NCI-H2107 treated with DMSO at 0.1 percent for 48 hours (cell line): ENCODE data around the gene INPP5D.
"Not testable (repeated sequence)": the region's sequence is repeated elsewhere in the genome, so short reads cannot be mapped to it uniquely, and the experiment has no call there.

Source experiments
- DNase-seq: peaks from one replicate; lab custom pipeline; 2025; ENCODE audit not compliant: unreplicated experiment; lab: John Stamatoyannopoulos, UW

Gene INPP5D

DNA sequence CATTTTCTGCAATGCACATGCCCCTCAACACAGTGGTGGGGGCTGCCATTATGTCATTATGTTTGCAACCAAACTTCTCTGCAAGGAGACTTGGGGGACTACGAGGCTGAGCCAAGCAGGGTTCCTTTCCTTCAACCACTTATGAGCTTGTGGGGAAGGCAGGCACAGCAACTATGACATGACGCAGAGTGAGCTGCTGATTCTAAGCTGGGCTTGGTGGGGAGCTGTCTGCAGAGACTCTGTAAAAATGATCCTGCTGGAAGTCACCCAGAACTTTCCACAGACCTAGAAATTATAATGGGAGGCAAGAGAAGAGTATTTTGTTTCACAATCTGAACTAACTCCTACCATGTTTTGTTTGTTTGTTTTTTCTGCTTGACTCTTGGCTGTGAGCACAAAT, 55.6 kb downstream of the INPP5D start:
- DNase-seq, result no peak

DNA sequence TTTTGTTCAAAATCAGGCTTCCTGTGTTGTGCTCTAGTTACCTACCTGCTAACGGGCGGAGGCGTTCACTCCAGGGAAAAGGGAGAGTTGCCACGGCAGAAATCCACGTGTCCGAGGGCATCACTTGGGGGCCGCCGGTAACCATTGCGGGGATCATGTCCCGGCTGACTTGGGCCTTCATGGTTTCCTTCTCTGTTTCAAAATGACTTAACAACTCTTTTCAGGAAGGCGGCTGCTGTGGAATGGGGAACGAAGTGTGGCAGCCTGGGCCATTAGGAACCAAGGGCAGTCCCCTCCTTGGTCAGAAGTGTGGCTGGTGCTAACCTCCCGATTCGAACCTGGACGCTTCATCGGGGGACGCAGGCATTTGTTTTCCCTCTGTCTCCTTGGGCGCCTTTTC, 56.8 kb downstream of the INPP5D start:
- no peak for DNase-seq

DNA sequence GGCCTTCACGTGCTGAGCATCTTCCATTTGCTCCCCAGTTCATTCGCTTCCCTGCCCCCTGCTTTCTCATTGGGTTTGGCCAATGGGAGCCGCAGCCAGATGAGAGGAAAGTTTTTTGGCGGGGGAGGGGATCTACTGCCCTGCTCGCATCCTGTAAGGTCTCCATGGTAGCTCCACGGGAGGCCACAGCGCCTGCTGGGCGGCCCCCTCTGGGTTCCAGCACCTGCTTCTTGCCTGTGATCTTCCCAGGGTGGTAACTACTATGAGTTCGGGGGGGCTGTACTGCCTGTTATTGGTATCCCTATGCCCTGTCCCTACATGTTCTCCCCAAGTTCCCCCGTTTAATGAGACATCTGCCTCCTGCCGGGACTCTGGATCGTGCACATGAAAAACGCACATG, 57.2 kb downstream of the INPP5D start:
- no peak for DNase-seq

DNA sequence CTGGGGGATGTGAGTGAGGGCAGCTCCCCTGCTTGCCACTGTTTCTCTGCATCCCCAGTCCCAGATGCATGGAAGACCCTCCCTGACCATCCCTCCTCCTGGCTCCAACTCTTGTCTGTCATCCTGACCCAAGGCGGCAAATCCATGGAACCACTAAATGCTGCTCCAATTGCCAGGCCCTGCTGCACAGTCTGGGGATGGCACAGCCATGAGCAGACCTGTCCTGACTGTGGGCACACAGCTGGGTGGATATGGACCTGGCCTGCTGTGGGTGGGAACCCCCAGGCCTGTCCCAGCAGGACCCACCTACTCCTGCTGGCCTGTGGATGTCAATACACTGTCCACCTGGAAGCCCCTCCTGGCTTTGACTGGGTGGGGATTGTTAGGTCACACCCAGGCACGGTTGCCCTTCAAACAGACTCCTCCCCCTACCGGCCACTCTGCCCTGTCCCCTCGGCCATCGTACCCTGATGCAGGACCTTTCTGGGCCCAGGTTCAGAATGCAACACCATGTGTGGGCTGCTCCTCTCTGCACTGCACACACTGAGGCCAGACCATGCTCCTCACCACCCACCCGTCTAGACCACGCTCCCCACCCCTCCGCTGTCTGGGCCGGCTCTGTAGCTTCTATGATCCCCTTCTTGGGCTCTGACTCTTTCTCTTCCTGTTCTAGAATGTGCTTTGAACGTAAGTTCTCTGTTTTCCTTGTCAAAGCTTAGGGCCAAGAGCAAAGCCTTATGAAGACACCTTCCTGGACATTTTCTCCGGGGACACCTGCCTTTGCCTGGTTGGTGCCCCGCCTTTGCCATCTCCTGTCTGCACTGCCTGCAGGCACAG, 57.9 kb downstream of the INPP5D start:
- no peak for DNase-seq

DNA sequence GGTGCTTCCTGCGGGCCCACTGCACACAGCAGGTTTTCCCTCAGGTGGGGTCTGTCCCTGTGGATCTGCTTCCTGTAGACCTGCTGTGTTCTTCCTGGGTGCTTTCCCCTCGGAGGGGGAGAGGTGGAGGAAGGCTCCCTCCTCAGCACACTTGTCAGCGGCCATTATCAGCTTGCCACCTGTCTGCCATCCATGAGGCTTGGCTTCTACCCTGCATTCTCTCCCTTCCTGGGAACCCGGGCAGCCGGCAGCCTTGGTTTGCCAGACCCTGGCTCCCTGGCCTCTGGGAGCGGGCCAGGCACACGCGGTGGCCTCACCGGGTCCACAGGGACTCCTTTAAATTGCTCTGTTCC, 58.5 kb downstream of the INPP5D start:
- DNase-seq, result no peak

DNA sequence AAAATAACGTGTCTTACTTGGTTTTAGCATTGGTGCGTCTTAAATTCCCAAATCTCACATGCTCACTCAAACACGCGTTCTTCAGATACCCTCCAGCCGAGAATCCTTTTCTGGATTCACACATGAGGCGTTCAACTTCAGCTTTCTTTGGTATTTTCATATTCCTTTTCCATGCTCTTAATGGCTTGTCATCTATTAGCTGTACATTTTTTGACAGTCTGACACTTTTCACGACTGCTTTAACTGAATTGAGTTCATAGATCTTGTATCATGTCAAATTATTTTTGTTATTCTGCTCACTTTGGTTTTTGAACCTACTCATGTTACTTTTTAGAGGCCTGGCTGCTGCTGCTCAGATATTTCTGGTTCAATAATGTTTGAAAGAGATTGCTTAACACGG, 59.0 kb downstream of the INPP5D start:
- no peak for DNase-seq

DNA sequence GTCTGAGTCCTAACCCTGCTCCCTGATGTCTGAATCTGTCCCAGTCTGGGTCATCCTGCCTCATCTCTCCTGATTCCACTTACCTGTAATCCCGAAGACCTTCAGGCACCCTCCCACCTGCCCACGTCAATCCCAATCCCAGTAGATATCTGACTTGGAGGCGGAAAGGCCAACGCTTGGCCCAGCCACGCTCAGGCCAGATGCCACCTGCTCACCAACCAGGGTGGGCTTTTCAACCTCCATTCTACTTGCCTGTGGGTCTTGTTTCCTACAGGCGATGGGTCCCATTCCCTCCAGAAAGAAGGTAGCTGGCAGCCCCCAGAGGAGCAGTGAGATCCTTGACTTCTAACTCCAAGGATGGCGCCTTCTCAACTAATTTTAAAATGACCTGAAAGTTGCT, 59.7 kb downstream of the INPP5D start:
- DNase-seq, result no peak

DNA sequence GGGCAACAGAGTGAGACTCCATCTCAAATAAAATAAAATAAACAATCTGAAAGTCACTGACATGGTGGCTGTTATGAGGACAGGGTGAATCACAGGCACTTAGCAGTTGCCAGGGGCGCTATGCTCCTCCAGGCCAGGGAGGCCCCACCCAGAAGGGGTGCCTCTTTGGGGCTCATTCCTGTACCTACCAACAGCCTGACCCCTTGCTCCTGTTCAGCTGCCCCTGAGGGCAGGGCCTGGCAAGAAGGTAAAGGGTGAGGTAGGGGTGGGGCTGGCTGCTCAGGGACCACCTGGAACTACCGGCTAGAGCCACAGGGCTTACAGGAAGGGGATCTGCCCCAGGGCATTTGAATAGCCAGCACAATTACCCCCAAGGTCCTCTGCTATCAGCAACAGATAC, 60.3 kb downstream of the INPP5D start:
- no peak for DNase-seq

DNA sequence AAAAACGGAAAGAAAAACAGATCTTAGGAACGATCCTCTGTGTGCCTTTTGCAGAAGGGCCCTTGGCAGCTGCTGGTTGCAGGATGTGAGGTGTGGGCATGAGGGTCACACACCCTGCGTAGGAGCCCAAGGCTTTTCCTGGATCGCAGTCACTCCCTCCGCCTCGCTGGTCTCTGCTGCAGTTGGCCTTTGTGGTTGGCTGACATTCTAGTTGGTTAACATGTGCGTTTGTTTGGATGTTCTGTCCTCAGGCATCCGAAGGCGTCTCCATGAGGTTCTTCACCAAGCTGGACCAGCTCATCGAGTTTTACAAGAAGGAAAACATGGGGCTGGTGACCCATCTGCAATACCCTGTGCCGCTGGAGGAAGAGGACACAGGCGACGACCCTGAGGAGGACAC, 61.7 kb downstream of the INPP5D start:
- DNase-seq, result no peak

DNA sequence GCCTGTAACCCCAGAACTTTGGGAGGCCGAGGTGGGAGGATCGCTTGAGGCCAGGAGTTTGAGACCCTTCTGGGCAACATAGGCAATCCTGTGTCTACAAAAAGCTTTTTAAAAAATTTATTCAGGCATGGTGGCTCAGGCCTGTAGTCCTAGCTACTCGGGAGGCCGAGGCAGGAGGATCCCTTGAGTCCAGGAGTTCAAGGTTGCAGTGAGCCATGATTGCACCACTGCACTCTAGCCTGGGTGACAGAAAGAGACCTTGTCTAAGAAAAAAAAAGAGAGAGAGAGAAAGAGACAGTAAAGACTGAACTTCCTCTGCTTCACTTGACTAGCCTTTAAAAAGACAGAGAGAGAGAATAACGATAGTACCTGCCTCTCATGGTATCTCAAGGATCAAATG, 62.4 kb downstream of the INPP5D start:
- no peak for DNase-seq

DNA sequence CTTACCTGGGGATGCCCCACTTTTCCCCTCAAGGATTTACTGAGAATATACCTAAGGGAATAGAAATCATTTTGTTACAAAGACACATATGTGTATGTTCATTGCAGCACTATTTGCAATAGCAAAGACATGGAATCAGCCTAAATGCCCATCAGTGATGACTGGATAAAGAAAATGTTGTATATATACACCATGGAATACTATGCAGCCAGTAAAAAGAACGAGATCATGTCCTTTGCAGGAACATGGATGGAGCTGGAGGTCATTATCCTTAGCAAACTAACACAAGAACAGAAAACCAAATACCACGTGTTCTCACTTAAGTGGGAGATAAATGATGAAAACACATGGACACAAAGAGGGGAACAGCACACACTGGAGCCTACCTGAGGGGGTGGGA, 63.4 kb downstream of the INPP5D start:
- DNase-seq, result not testable (repeated sequence)

DNA sequence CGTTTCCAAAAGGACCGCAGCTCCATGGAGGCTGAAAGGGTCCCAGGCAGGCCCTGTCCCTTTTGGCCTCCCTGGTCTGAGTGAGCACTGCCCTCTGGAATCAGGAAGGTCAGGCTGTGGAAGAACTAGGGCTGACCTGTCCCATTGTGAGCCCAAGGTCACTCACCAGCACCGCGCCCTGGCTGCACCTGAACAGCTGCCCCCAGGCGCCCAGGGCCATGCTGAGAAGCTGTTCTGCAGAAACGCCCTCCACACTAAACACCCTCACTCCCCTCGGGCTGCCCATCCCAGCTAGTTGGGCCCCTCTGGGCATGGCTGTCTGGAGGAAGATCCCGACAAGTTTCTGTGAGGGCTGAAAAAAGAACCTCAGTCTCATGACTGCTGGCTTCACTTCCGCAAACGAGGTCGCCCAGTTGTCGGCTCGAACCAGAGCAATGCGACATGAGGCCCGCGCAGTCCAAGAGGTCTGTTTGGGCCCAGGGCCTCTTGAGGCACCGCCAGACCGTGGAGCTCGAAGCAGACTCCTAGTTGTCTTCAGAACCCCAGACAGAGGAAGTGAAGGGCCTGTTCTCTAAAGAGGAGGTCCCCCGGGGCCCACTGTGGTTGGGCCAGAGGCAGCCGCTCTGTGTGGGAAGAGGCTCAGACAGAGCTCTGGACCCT, 64.4 kb downstream of the INPP5D start:
- no peak for DNase-seq

DNA sequence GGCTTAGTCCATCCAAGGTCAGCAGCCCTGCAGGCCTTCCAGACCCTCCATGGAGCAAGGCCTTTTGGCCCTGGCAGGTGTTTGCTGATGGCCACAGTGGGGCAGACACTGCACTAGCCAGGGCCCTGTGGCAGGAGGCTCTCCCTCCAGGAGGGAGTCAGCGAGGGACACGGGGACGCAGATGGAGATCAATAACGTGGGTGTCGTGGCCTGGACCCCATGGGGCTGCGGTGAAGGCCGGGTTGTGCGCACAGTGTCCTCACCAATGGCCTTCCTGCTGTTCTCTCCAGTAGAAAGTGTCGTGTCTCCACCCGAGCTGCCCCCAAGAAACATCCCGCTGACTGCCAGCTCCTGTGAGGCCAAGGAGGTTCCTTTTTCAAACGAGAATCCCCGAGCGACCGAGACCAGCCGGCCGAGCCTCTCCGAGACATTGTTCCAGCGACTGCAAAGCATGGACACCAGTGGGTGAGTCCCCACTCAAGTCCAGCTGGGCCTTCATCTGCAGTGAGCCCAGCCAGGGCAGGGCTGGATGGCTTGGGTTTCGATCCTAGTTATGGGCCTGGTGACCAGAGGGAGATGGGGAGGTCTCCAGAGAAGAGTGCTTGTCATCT, 65.4 kb downstream of the INPP5D start:
- no peak for DNase-seq

DNA sequence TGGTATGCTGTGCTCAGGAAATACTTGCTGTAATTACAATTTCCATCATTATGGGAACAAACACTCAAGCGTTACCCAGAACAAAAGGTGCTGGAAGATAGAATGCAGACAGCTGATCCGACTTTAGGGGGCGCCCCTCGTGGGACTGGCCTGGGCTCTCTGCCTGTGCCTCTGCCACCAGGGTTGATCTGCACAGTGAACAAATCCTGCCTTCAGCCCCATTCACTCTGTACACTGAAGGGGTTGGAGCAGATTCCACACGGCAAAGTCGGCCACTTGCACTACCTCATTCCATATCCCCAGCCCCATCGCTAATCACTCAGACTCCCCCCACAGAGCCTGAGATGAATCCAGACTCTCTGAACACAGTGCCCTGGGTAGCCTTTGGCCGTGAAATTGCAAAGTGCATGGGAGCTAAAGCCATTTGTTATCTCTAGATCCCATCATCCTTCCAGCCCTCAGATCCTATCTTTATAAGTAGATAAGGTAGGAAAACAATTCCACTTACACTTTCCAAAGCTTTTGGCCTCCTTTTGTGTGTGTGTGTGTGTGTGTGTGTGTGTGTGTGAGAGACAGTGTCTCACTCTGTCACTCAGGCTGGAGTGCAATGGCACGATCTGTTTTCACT, 69.3 kb downstream of the INPP5D start:
- no peak for DNase-seq

DNA sequence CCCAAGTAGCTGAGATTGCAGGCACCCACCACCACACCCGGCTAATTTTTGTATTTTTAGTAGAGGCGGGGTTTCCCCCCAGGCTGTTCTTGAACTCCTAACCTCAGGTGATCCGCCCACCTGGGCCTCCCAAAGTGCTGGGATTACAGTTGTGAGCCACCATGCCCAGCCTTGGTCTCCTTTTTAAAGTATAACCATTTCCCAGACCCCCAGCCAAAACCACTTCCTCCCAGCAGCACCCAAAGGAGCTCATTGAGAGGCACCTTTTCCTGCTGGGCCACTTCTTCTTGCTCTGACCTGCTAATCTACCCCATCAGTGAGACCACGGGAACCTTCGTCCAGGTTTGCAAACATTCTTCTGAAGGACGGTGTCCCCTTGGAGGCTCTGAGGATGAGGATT, 69.9 kb downstream of the INPP5D start:
- DNase-seq, result no peak

DNA sequence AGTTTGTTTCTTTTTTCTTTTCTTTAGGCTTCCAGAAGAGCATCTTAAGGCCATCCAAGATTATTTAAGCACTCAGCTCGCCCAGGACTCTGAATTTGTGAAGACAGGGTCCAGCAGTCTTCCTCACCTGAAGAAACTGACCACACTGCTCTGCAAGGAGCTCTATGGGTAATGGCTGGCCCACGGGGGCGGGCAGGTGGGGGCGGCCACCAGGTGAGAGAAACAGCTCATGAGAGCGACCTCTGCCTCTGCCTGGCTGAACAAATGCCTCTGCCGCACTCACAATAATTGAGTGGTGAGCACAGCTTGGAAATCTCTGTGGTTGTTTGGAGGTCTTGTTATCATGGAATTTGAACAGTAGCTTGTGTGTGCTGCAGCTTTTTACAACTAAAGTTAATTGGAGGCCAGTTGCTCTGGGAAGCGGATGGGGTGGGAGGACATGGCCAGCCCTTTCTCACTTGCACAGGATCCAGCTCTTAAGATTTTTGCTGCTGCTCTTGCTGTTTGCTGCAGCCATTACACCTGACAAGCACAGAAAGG, 70.4 kb downstream of the INPP5D start:
- no peak for DNase-seq

DNA sequence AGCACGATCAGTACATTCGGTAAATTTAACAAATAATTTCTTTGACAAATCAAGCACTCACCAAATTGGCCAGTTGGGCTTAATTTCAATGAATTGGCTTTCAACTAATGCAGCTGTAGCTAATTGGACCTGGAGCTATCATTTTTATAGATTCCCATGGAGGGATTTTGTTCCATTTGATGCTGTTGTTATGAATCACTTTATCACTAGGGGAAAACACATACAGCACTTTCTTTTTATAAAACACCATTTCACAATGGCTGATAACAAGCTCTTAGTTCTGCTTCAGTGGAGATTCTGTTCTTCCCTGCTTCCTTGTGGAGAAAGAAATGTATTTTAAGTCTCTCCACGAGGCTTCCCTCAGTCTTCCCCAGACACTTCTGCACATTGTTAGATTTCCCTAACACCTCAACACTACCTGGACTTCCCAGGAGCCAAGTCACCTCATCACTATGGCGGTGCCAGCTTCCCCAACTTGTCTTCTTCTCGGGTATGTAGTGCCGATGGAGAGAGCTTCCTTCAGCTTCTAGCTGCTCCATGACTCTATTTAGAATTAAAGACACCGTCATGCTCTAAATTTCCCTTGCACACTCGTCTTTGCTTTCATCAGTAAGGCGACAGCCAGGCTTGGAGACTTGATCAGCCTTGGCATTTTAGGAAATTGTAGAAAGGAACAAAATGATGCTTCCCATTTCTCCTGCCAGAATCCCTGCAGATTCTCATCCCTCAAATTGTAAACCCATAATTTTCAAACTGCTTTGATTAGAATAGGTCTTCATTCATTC, 72.0 kb downstream of the INPP5D start:
- no peak for DNase-seq

DNA sequence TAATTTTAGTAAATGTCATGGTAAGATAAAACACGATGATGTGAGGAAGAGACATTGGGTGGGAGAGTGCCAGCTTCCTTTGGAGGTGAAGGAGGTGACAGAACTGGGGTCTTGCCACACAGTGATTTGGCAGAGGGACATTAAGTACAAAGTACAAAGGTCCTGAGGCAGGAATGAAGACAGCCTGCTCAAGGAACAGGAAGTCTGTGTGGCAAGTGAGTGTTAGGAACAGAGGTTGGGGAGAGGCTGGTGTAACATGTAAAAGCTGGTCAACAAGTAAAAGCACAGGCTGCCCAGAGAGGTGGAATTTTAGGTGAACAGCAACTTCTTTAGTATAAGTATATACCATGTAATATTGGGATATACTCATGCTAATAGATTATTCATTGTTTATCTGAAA, 73.1 kb downstream of the INPP5D start:
- no peak for DNase-seq

DNA sequence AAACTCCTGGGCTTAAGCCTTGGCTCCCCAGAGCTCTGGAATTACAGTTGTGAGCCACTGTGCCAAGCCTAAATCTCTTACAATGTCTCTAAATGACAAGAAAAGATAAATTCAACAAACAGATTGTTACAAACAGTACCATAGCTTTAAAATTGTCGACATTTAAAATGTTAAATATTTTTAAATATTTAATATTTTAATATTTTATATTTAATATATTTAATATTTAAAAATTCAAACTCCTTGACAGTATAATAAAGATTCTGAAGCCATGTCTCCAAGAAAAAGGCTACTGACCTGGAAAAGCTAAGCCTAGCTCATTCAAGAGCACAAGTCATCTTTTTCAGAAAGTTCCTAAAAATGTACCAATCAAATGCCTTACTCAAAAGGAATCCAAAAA, 75.3 kb downstream of the INPP5D start:
- no peak for DNase-seq

DNA sequence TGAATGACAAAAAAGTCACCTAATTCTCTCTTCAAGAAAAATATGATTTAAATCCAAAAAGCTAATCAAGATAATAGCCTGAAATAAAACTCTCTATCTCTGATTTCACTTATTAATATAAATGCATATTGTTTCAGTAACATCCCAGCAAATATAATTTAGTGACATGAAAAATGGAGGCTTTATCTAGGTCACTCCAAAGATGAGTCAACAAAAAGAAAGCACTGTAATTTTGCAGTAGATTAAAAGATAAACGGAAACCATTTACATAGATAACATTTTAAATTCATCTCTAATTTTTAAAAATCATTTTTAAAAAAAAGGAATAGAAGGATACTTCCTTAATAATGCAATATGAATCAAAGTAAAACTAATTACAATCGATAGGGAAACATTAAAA, 76.9 kb downstream of the INPP5D start:
- DNase-seq, result no peak

DNA sequence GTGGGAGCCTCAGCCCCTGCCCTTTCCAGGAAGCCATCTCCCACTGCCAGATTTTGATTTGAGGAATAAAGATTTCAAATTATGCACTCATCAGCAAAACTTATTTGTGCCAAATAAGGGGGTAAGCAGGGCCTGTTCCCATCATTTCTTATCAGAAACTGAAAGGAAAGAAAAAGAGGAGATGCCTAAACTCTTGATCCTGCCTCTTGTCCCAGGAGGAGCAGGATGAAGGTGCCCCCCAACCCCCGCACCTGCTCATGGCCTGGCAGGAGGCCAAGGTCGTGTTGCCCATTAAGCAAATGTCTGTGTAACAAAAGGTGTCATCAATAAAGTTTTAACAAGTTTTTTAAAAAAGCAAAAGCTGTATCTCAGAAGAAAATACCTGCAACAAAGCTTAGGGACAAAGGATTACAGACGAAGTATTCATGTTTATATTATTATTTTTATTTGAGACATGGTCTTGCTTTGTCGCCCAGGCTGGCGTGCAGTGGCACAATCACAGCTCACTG, 80.0 kb downstream of the INPP5D start:
- DNase-seq, result no peak
